ENCODE data around the gene FFAR2.

The FFAR2 gene

GRCh38 chr19:35433448-35433847 lies 14.6 kb upstream of the FFAR2 start:
- Histone ChIP-seq H3K4me3 (ENCODE audit: low read length) (no peak overlapping the region), H3K9me3 (ENCODE audit: control insufficient read depth, insufficient read depth, low read length) (no peaks in the 10 kb centered on the region), H4K20me1 (ENCODE audit: control insufficient read depth, insufficient read depth, low read depth, low read length) (no peaks in the 10 kb centered on the region; the same call in 1 of the 2 replicates), H3F3A (ENCODE audit: control insufficient read depth, insufficient read depth) (no peaks in the 10 kb centered on the region), H3K79me2 (ENCODE audit: control insufficient read depth, low read length) (no peaks in the 10 kb centered on the region), H3K4me1 (ENCODE audit: control insufficient read depth, low read length) (peaks cover 6% of the 10 kb centered on the region), H3K27me3 (ENCODE audit: control insufficient read depth, low read length) (peaks cover 53% of the 10 kb centered on the region), H3K27ac (ENCODE audit: low read depth, low read length) (no peak overlapping the region), H3K9me2 (replicated peaks; ENCODE audit: control insufficient read depth, low read length) (no peaks in the 10 kb centered on the region), H3K36me3 (ENCODE audit: control insufficient read depth, low read length) (no peaks in the 10 kb centered on the region), H3K4me2 (ENCODE audit: low read length) (no peak overlapping the region)
- TF ChIP-seq CTCF (IDR thresholded peaks at IDR 0.05; ENCODE audit: low read depth, low read length, poor library complexity, severe bottlenecking): no peak
- no peak for TF ChIP-seq EZH2phosphoT487 (IDR thresholded peaks at IDR 0.05; ENCODE audit: borderline replicate concordance, low read length)

GRCh38 chr19:35435896-35436295 lies 12.2 kb upstream of the FFAR2 start:
- peaks cover 14% of the 10 kb centered on the region for H3K4me1 ChIP-seq (ENCODE audit: control insufficient read depth, low read length)

GRCh38 chr19:35436477-35437405 lies 11.3 kb upstream of the FFAR2 start:
- H3K79me2 ChIP-seq (ENCODE audit: control insufficient read depth, low read length): no peaks in the 10 kb centered on the region
- no peaks in the 10 kb centered on the region for H3K9me3 ChIP-seq (ENCODE audit: control insufficient read depth, insufficient read depth, low read length)
- TF ChIP-seq EZH2phosphoT487 (IDR thresholded peaks at IDR 0.05; ENCODE audit: borderline replicate concordance, low read length) (no peak), CTCF (IDR thresholded peaks at IDR 0.05; ENCODE audit: low read depth, low read length, poor library complexity, severe bottlenecking) (no peak)
- H3K36me3 ChIP-seq (ENCODE audit: control insufficient read depth, low read length): no peaks in the 10 kb centered on the region
- H3K4me2 ChIP-seq (ENCODE audit: low read length): no peak overlapping the region
- H4K20me1 ChIP-seq (ENCODE audit: control insufficient read depth, insufficient read depth, low read depth, low read length): no peaks in the 10 kb centered on the region
- H3K27ac ChIP-seq (ENCODE audit: low read depth, low read length): no peak overlapping the region
- peaks cover 18% of the 10 kb centered on the region for H3K4me1 ChIP-seq (ENCODE audit: control insufficient read depth, low read length)
- no peaks in the 10 kb centered on the region for H3K9me2 ChIP-seq (replicated peaks; ENCODE audit: control insufficient read depth, low read length)
- H3K4me3 ChIP-seq (ENCODE audit: low read length): no peak overlapping the region
- no peaks in the 10 kb centered on the region for H3F3A ChIP-seq (ENCODE audit: control insufficient read depth, insufficient read depth)
- peaks cover 61% of the 10 kb centered on the region for H3K27me3 ChIP-seq (ENCODE audit: control insufficient read depth, low read length)

More at GRCh38 chr19:35435896-35436295, 12.2 kb upstream of the FFAR2 start:
- Histone ChIP-seq H3K36me3 (ENCODE audit: control insufficient read depth, low read length) (no peaks in the 10 kb centered on the region), H4K20me1 (ENCODE audit: control insufficient read depth, insufficient read depth, low read depth, low read length) (no peaks in the 10 kb centered on the region), H3F3A (ENCODE audit: control insufficient read depth, insufficient read depth) (no peaks in the 10 kb centered on the region), H3K9me2 (replicated peaks; ENCODE audit: control insufficient read depth, low read length) (no peaks in the 10 kb centered on the region), H3K27me3 (ENCODE audit: control insufficient read depth, low read length) (peaks cover 59% of the 10 kb centered on the region), H3K27ac (ENCODE audit: low read depth, low read length) (no peak overlapping the region), H3K4me3 (ENCODE audit: low read length) (no peak overlapping the region), H3K79me2 (ENCODE audit: control insufficient read depth, low read length) (no peaks in the 10 kb centered on the region), H3K9me3 (ENCODE audit: control insufficient read depth, insufficient read depth, low read length) (no peaks in the 10 kb centered on the region), H3K4me2 (ENCODE audit: low read length) (no peak overlapping the region)
- TF ChIP-seq CTCF (IDR thresholded peaks at IDR 0.05; ENCODE audit: low read depth, low read length, poor library complexity, severe bottlenecking): no peak
- TF ChIP-seq EZH2phosphoT487 (IDR thresholded peaks at IDR 0.05; ENCODE audit: borderline replicate concordance, low read length): no peak

Measured in DOHH2 (cell line).